Fibroblast of lung (primary cell): ENCODE results near the gene ARL9.

Source experiments
- EZH2 ChIP-seq: IDR thresholded peaks from 2 replicates; pipeline ENCODE4 v1.5.1; 2012; ENCODE audit warnings: low read length, control low read depth, mild to moderate bottlenecking; ENCODE audit errors: missing control alignments
- TF ChIP-seq, protein P1 (sequence below), 2 donors: IDR thresholded peaks in 1 of 2; conservative IDR thresholded peaks in 1 of 2; 1 replicate in 1 of 2; 2 replicates in 1 of 2; pipeline ENCODE4 v1.5.1; 2011 to 2012; ENCODE audit warnings: low read length in 2 of 2, control low read depth in 1 of 2, inconsistent platforms in 1 of 2, low read depth in 1 of 2, mild to moderate bottlenecking in 1 of 2

DNA sequence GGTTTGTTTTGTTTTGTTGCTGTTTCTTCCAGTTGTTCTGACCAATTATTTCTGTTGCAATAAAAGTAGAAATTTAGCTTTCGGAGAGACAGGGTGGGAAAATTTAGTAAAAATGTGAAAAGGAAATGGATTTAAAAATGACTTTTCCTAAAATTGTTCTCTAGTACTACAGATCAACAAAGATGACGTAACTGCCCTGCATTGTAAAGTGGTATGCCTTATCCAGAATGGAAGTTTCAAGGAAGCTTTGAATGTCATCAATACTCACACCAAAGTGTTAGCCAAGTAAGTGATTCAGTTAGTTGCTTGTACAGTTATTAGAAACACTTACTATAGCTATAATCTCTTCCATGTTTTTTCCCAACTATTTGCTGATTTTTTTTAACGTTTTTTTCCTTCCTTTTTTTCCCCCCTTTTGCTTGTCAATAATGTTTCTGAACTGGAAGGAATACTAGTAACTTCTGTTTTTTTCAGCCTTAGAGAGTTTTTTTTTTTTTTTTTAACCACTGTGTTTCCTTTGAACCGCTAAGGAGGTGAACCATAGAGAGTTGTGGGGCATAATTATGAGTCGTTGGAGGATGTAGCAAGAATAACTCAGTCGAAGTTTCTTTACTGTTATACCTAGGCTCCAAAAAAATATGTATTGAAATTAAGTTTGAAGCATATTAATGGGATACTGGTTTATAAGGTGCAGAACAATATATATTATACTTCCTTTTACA is 35.9 kb upstream of the ARL9 start:
- TF ChIP-seq EZH2 = no peak
- TF ChIP-seq, protein P1, sequence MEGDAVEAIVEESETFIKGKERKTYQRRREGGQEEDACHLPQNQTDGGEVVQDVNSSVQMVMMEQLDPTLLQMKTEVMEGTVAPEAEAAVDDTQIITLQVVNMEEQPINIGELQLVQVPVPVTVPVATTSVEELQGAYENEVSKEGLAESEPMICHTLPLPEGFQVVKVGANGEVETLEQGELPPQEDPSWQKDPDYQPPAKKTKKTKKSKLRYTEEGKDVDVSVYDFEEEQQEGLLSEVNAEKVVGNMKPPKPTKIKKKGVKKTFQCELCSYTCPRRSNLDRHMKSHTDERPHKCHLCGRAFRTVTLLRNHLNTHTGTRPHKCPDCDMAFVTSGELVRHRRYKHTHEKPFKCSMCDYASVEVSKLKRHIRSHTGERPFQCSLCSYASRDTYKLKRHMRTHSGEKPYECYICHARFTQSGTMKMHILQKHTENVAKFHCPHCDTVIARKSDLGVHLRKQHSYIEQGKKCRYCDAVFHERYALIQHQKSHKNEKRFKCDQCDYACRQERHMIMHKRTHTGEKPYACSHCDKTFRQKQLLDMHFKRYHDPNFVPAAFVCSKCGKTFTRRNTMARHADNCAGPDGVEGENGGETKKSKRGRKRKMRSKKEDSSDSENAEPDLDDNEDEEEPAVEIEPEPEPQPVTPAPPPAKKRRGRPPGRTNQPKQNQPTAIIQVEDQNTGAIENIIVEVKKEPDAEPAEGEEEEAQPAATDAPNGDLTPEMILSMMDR (conservative IDR thresholded peaks at IDR 0.05 in 1 of 2, IDR thresholded peaks at IDR 0.05 in 1 of 2; ENCODE audit: low read depth in 1 of 2, low read length in 2 of 2) = no peak
